H54 (cell line): Measurements from ENCODE around the gene KLHL17.

Experiments used
- DNase-seq: peaks from one replicate; pipeline ENCODE4 v3.0.0; 2011; ENCODE audit warnings: low spot score, mixed read lengths; ENCODE audit not compliant: insufficient read length
- FAIRE-seq: peaks from 3 replicates; lab custom pipeline; 2011; peaks lifted over from hg19 to GRCh38; lab: Jason Lieb, UNC
- POLR2A ChIP-seq: IDR thresholded peaks from 2 replicates; pipeline ENCODE4 v1.6.1; 2011; ENCODE audit warnings: low read depth, mild to moderate bottlenecking, low read length

KLHL17 gene

GRCh38 chr1:937521-937920 is 22.9 kb upstream of the KLHL17 start:
- FAIRE-seq: no peak
- TF ChIP-seq POLR2A: no peak
- no peak for DNase-seq

- peak; percentile 88 for DNase-seq
- TF ChIP-seq POLR2A: no peak
- FAIRE-seq: peak; percentile 65
Observed at GRCh38 chr1:938088-938683, 22.2 kb upstream of the KLHL17 start.

- FAIRE-seq: no peak
- no peak for TF ChIP-seq POLR2A
- DNase-seq: no peak
Observed at GRCh38 chr1:938711-939489, 21.5 kb upstream of the KLHL17 start.

- TF ChIP-seq POLR2A: no peak
- DNase-seq: no peak
- no peak for FAIRE-seq
Observed at GRCh38 chr1:939511-940106, 20.8 kb upstream of the KLHL17 start.

GRCh38 chr1:940107-941014 is 20.0 kb upstream of the KLHL17 start:
- DNase-seq (no peak), FAIRE-seq (no peak)
- TF ChIP-seq POLR2A: no peak

- DNase-seq (no peak), FAIRE-seq (no peak)
- TF ChIP-seq POLR2A: no peak
Observed at GRCh38 chr1:941015-941587, 19.3 kb upstream of the KLHL17 start.

- DNase-seq: peak; percentile 76
- no peak for FAIRE-seq
- TF ChIP-seq POLR2A: no peak
Observed at GRCh38 chr1:941588-942383, 18.6 kb upstream of the KLHL17 start.

- no peak for TF ChIP-seq POLR2A
- DNase-seq: no peak
- FAIRE-seq: no peak
Observed at GRCh38 chr1:942411-942821, 18.0 kb upstream of the KLHL17 start.

- no peak for TF ChIP-seq POLR2A
- no peak for DNase-seq
- peak; percentile 50 for FAIRE-seq
Observed at GRCh38 chr1:942864-943533, 17.4 kb upstream of the KLHL17 start.

GRCh38 chr1:943545-944340 is 16.6 kb upstream of the KLHL17 start:
- DNase-seq: no peak
- FAIRE-seq: no peak
- no peak for TF ChIP-seq POLR2A
